A549 (cell line): ENCODE data around the gene TEX29. TPM values are rescaled to one million over a fixed set of nuclear protein-coding genes. Genes with fewer than 3 reads are reported as not detected.

ENCODE experiments used
- ATAC-seq, 2 experiments: fragments of 200-7000 bp in 1 of 2; fragments of >200 bp in 1 of 2; cut with Nextera tagmentation in 1 of 2; cut with Tn5 transposase in 1 of 2; 3 replicates each; pipeline versions ENCODE4 v1.8.0 to v1.9.1; 2018 to 2020; ENCODE audit warnings: mild to moderate bottlenecking in 1 of 2, moderate library complexity in 1 of 2
- CTCF ChIA-PET: fragments of 300-600 bp; sonication (Branson Sonifier 250); formaldehyde crosslinking; extraction: SDS; loops from one replicate; lab custom pipeline; 2021; ENCODE audit warnings: antibody characterized with exemption, inconsistent platforms; lab: Yijun Ruan, JAX
- POLR2A ChIA-PET: fragments of 350-600 bp; formaldehyde crosslinking; extraction: SDS; loops from one replicate; lab custom pipeline; 2021; ENCODE audit warnings: antibody characterized with exemption, inconsistent platforms; lab: Yijun Ruan, JAX
- DNase-seq, 2 experiments: peaks; one replicate each; pipeline versions ENCODE4 v3.0.0 to v3.0.0-alpha.2; 2011 to 2016; ENCODE audit warnings: low read depth in 1 of 2, low spot score in 1 of 2
- FAIRE-seq: peaks from 2 replicates; lab custom pipeline; 2011; peaks lifted over from hg19 to GRCh38; lab: Jason Lieb, UNC
- H3K27ac ChIP-seq, 2 experiments: fragments of >200 bp; sonication (Bioruptor Twin); formaldehyde crosslinking; 3 replicates each; pipeline ENCODE4 v1.5.1; 2016 to 2017
- H3K4me1 ChIP-seq: fragments of >200 bp; sonication (Bioruptor Twin); formaldehyde crosslinking; 3 replicates; pipeline ENCODE4 v1.6.1; 2016
- H3K4me2 ChIP-seq: fragments of >200 bp; sonication (Bioruptor Twin); formaldehyde crosslinking; 3 replicates; pipeline ENCODE4 v1.6.1; 2016
- H3K4me3 ChIP-seq: fragments of >200 bp; sonication (Bioruptor Twin); formaldehyde crosslinking; 3 replicates; pipeline ENCODE4 v1.5.1; 2016
- H3K9me3 ChIP-seq: fragments of >200 bp; sonication (Bioruptor Twin); formaldehyde crosslinking; 3 replicates; pipeline ENCODE4 v1.6.1; 2016
- ATOH8 ChIP-seq: fragments of 250-450 bp; sonication (Bioruptor Pico); IDR thresholded peaks from 2 replicates; pipeline ENCODE4 v1.5.0; 2020; ENCODE audit warnings: low read depth, mild to moderate bottlenecking, moderate library complexity
- BCL3 ChIP-seq: fragments of >200 bp; sonication (Bioruptor Twin); formaldehyde crosslinking; IDR thresholded peaks from 3 replicates; pipeline ENCODE4 v1.6.1; 2016
- BHLHE40 ChIP-seq: IDR thresholded peaks from 2 replicates; pipeline ENCODE4 v1.6.1; 2012; ENCODE audit warnings: low read depth, low read length, inconsistent platforms
- CBX2 ChIP-seq: fragments of 200-600 bp; sonication (generic); IDR thresholded peaks from 2 replicates; pipeline ENCODE4 v1.6.1; 2016; ENCODE audit warnings: low read depth, mild to moderate bottlenecking, borderline replicate concordance
- CBX8 ChIP-seq: fragments of 200-600 bp; sonication (generic); IDR thresholded peaks from 2 replicates; pipeline ENCODE4 v1.6.1; 2016
- CEBPB ChIP-seq, 2 experiments: fragments of >200 bp in 1 of 2; sonication (Bioruptor Twin) in 1 of 2; formaldehyde crosslinking in 1 of 2; IDR thresholded peaks; 2 replicates each; pipeline ENCODE4 v1.6.1; 2012 to 2016
- CHD4 ChIP-seq: fragments of 200-600 bp; sonication (generic); IDR thresholded peaks from 2 replicates; pipeline ENCODE4 v1.6.1; 2016; ENCODE audit warnings: antibody characterized with exemption, mild to moderate bottlenecking, borderline replicate concordance
- EHF ChIP-seq: fragments of 250-450 bp; sonication (Bioruptor Pico); IDR thresholded peaks from 2 replicates; pipeline ENCODE4 v1.5.0; 2020; ENCODE audit warnings: mild to moderate bottlenecking
- EHMT2 ChIP-seq: fragments of 200-600 bp; sonication (generic); IDR thresholded peaks from 2 replicates; pipeline ENCODE4 v1.6.1; 2016; ENCODE audit warnings: antibody characterized with exemption, low read depth, mild to moderate bottlenecking, moderate library complexity
- ELK1 ChIP-seq: fragments of 150-350 bp; IDR thresholded peaks from 2 replicates; pipeline ENCODE4 v1.6.1; 2014; ENCODE audit warnings: low read depth, mild to moderate bottlenecking, low read length
- HES2 ChIP-seq: fragments of >200 bp; sonication (Bioruptor Twin); formaldehyde crosslinking; IDR thresholded peaks from 2 replicates; pipeline ENCODE4 v1.6.1; 2016
- HOXA7 ChIP-seq: fragments of 250-450 bp; sonication (Bioruptor Pico); IDR thresholded peaks from 2 replicates; pipeline ENCODE4 v1.5.0; 2020; ENCODE audit warnings: mild to moderate bottlenecking, moderate library complexity
- KDM1A ChIP-seq: fragments of 200-600 bp; sonication (generic); IDR thresholded peaks from 2 replicates; pipeline ENCODE4 v1.6.1; 2016; ENCODE audit warnings: low read depth, mild to moderate bottlenecking
- MAFK ChIP-seq: fragments of 450-650 bp; IDR thresholded peaks from 2 replicates; pipeline ENCODE4 v1.6.1; 2014; ENCODE audit not compliant: partially characterized antibody
- MAX ChIP-seq: IDR thresholded peaks from 2 replicates; pipeline ENCODE4 v1.6.1; 2012
- MAZ ChIP-seq: fragments of 150-350 bp; IDR thresholded peaks from 2 replicates; pipeline ENCODE4 v1.6.1; 2014; ENCODE audit warnings: antibody characterized with exemption, low read depth, low read length, borderline replicate concordance
- PBX3 ChIP-seq: IDR thresholded peaks from 2 replicates; pipeline ENCODE4 v1.6.1; 2012
- PHF8 ChIP-seq: fragments of 200-600 bp; sonication (generic); IDR thresholded peaks from 2 replicates; pipeline ENCODE4 v1.6.1; 2016; ENCODE audit warnings: low read depth, mild to moderate bottlenecking, antibody characterized with exemption, moderate library complexity, borderline replicate concordance
- POLR2A ChIP-seq: IDR thresholded peaks from 2 replicates; pipeline ENCODE4 v1.6.1; 2012; ENCODE audit warnings: mild to moderate bottlenecking, low read length
- POLR2AphosphoS2 ChIP-seq: conservative IDR thresholded peaks from 2 replicates; pipeline ENCODE4 v1.6.1; 2012; ENCODE audit warnings: low read length, improper control_type of control experiment, inconsistent platforms
- RCOR1 ChIP-seq: fragments of 150-350 bp; IDR thresholded peaks from 2 replicates; pipeline ENCODE4 v1.6.1; 2014; ENCODE audit warnings: antibody characterized with exemption, low read length, low read depth
- RFX5 ChIP-seq: fragments of 450-650 bp; IDR thresholded peaks from 2 replicates; pipeline ENCODE4 v1.7.1; 2014; ENCODE audit warnings: antibody characterized with exemption, mild to moderate bottlenecking, moderate library complexity
- TP53 ChIP-seq: fragments of 250-450 bp; sonication (Bioruptor Pico); IDR thresholded peaks from 2 replicates; pipeline ENCODE4 v1.5.0; 2021; ENCODE audit warnings: mild to moderate bottlenecking, moderate library complexity
- ZNF302 ChIP-seq: fragments of 250-450 bp; sonication (Bioruptor Pico); IDR thresholded peaks from 2 replicates; pipeline ENCODE4 v1.9.0; 2021; ENCODE audit warnings: inconsistent platforms, mild to moderate bottlenecking, moderate library complexity
- ZSCAN20 ChIP-seq: fragments of 250-450 bp; sonication (Bioruptor Pico); IDR thresholded peaks from 2 replicates; pipeline ENCODE4 v1.8.0; 2022; ENCODE audit warnings: mild to moderate bottlenecking, moderate library complexity
- WGBS: methylation state at CpG from one replicate; pipeline ENCODE4 v1.1.6; 2017; ENCODE audit errors: missing lambda C conversion rate; 5-methylcytosine and 5-hydroxymethylcytosine counted together
- polyA plus RNA-seq, 4 experiments: library from polyadenylated mRNA; depleted of rRNA in 3 of 4; stranded (reverse); fragments of >200 nt; fragmentation: RNase III in 1 of 4; extraction: RNeasy Plus Mini Kit Qiagen cat#74134 plus additional on column Dnase treatment in 1 of 4; gene quantifications; 2 replicates in 3 of 4; 3 replicates in 1 of 4; pipeline ENCODE4 v1.2.3, GENCODE V29; 2011 to 2017

The TEX29 gene
- polyA plus RNA-seq, 2 of the 4 experiments (the other 2 are of a cell fraction) = 0.13 to 0.35 TPM

GRCh38 chr13:111367340-111367739 lies 46.9 kb downstream of the TEX29 start:
- DNase-seq (no peak), ATAC-seq (no peak), FAIRE-seq (no peak)
- H3K9me3 ChIP-seq = no peaks in the 10 kb centered on the region
- no peak overlapping the region for H3K4me3 ChIP-seq
- TF ChIP-seq POLR2A = no peak
- no peak for TF ChIP-seq MAFK
- no peak for TF ChIP-seq HOXA7
- no peak for TF ChIP-seq CHD4
- no peak for TF ChIP-seq CEBPB (IDR thresholded peaks at IDR 0.05)
- TF ChIP-seq MAZ = no peak
- no peak for TF ChIP-seq ATOH8
- no peak for TF ChIP-seq EHMT2
- no peak for TF ChIP-seq MAX
- TF ChIP-seq CBX8 = no peak
- no peak for TF ChIP-seq TP53 (CRISPR knock-in tag)
- TF ChIP-seq KDM1A = no peak
- no peak for TF ChIP-seq CBX2
- no peak for TF ChIP-seq RCOR1
- no peak for TF ChIP-seq PHF8
- TF ChIP-seq EHF (CRISPR knock-in tag) = no peak
- no peak for TF ChIP-seq BHLHE40
- TF ChIP-seq ZSCAN20 = no peak
- CTCF ChIA-PET = no interaction called here
- no peaks in the 10 kb centered on the region for H3K4me1 ChIP-seq
- H3K4me2 ChIP-seq = no peak overlapping the region
- WGBS = 24% methylated on average over 2 of the region's 2 CpGs
- H3K27ac ChIP-seq = no peak overlapping the region
- POLR2A ChIA-PET = no interaction called here

- ChIA-PET POLR2A (no interaction called here), CTCF (no interaction called here)
- no peaks in the 10 kb centered on the region for H3K4me1 ChIP-seq
- ATAC-seq (no peak), DNase-seq (no peak), FAIRE-seq (no peak)
- H3K4me2 ChIP-seq = no peak overlapping the region
- 2% methylated on average over 4 of the region's 4 CpGs for WGBS
- no peak overlapping the region for H3K4me3 ChIP-seq
- no peak overlapping the region for H3K27ac ChIP-seq
- TF ChIP-seq MAFK = no peak
- no peak for TF ChIP-seq RFX5
- no peak for TF ChIP-seq CBX2
- no peak for TF ChIP-seq HES2
- TF ChIP-seq PBX3 = no peak
- no peak for TF ChIP-seq ZNF302 (CRISPR knock-in tag)
- no peak for TF ChIP-seq RCOR1
- no peak for TF ChIP-seq POLR2AphosphoS2
- no peak for TF ChIP-seq ELK1
- no peak for TF ChIP-seq ATOH8
- TF ChIP-seq ZSCAN20 = no peak
- TF ChIP-seq BCL3 = no peak
- no peaks in the 10 kb centered on the region for H3K9me3 ChIP-seq
Observed at GRCh38 chr13:111368091-111368490, 47.6 kb downstream of the TEX29 start.
